ENCODE measurements around the gene HOXC6. TPM values are rescaled to one million over a fixed set of nuclear protein-coding genes. Genes with fewer than 3 reads are reported as not detected.

HOXC6 gene
- total RNA-seq, 1 donor from 2014 or later, result not detected

DNA sequence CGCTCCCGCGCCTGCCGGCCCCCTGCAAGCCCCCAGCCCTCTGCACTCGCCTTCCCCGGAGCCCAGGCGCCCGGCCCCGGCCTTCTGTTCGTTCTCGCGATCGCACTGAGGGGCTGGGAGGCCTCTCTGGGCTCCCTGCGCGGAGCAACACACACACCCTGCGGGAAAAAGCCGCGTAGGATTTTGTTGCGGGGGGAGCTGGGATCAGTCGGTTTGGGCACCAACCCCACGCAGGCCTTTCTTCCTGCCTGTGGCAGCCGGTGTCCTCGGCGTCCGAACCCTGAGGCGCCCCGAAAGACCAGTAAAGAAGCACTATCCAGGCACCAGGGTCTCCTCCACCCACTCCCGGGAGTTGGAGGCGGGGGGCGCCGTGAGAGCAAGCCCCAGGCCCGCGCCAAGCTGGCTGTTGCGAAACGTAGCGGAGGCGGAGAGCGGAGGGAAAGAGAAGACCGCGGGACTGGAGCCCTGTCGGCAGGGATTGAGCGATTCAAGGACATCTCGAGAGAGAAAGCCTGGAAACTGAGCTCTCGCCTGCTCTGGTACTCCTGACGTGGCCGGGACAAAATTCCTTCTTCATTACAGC is 2.7 kb downstream of the HOXC6 start:
- H3K9me3 ChIP-seq (replicated peaks), result peaks cover 4% of the 10 kb centered on the region
- peaks cover 100% of the 10 kb centered on the region for H3K27me3 ChIP-seq (ENCODE audit: low read depth)
- H3K4me3 ChIP-seq, result peak overlapping the region; percentile 47
- TF ChIP-seq, protein P1, sequence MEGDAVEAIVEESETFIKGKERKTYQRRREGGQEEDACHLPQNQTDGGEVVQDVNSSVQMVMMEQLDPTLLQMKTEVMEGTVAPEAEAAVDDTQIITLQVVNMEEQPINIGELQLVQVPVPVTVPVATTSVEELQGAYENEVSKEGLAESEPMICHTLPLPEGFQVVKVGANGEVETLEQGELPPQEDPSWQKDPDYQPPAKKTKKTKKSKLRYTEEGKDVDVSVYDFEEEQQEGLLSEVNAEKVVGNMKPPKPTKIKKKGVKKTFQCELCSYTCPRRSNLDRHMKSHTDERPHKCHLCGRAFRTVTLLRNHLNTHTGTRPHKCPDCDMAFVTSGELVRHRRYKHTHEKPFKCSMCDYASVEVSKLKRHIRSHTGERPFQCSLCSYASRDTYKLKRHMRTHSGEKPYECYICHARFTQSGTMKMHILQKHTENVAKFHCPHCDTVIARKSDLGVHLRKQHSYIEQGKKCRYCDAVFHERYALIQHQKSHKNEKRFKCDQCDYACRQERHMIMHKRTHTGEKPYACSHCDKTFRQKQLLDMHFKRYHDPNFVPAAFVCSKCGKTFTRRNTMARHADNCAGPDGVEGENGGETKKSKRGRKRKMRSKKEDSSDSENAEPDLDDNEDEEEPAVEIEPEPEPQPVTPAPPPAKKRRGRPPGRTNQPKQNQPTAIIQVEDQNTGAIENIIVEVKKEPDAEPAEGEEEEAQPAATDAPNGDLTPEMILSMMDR (IDR thresholded peaks at IDR 0.05; ENCODE audit: borderline replicate concordance), result no peak
- peaks cover 38% of the 10 kb centered on the region for H3K4me1 ChIP-seq
- H3K27ac ChIP-seq (replicated peaks), result no peak overlapping the region
- no peaks in the 10 kb centered on the region for H3K36me3 ChIP-seq
- intact Hi-C loops (cut with micrococcal nuclease), result no loop called here
- DNase-seq, result no peak

DNA sequence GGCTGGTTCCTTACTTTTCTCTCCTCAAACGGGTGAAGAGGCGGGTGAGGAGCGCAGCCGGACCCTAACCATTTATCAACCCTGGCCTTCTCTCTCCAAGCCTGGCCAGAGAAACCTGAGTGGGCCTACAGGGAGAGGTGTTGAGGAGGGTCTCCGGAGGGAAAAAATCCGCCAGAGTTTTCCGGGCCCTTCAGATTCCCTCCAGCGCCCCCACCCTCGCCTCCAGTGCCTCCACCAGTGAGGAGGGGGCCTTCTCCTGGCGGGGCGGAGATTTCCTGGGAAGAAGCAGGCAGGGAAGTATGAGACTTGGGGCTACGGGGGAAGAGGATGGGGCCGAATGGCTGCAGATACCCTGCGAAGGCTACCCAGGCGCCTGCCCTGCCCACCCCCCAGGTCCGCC is 3.2 kb downstream of the HOXC6 start:
- H3K4me3 ChIP-seq, result no peak overlapping the region
- H3K27ac ChIP-seq (replicated peaks), result no peak overlapping the region
- peaks cover 100% of the 10 kb centered on the region for H3K27me3 ChIP-seq (ENCODE audit: low read depth)
- peaks cover 4% of the 10 kb centered on the region for H3K9me3 ChIP-seq (replicated peaks)
- intact Hi-C loops (cut with micrococcal nuclease), result no loop called here
- TF ChIP-seq, protein P1 (IDR thresholded peaks at IDR 0.05; ENCODE audit: borderline replicate concordance), result no peak
- no peak for DNase-seq
- H3K4me1 ChIP-seq, result peaks cover 38% of the 10 kb centered on the region
- H3K36me3 ChIP-seq, result no peaks in the 10 kb centered on the region

DNA sequence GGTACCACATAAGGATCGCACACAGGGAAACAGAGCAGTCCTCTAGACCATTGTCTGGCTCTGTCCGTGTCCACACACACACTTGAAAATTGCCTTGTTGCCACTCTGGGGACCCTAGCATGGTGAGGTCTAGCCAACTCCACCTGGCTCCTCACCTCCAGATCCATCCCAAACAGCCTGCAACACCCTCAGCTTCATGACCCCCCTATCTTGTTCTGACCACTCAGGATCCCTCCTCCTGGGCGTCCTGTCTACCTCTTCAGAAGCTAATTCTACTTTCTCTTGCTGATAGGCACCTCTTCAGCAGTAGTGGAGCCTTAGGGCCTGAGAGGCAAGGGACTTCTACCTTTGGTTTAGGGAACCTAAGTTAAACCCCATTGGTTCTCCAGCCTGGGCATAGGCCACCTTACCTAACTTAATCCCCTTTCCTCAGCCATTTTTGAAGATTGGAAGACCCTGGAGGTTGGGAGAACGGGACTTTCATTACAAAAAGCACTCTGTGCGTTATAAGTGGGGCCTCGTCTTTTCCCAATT is 3.9 kb downstream of the HOXC6 start:
- Histone ChIP-seq H3K27me3 (ENCODE audit: low read depth) (peaks cover 100% of the 10 kb centered on the region), H3K9me3 (replicated peaks) (peaks cover 4% of the 10 kb centered on the region), H3K4me1 (peaks cover 38% of the 10 kb centered on the region), H3K36me3 (no peaks in the 10 kb centered on the region), H3K4me3 (no peak overlapping the region), H3K27ac (replicated peaks) (no peak overlapping the region)
- TF ChIP-seq, protein P1 (IDR thresholded peaks at IDR 0.05; ENCODE audit: borderline replicate concordance), result no peak
- DNase-seq, result no peak
- intact Hi-C loops (cut with micrococcal nuclease), result no loop called here

DNA sequence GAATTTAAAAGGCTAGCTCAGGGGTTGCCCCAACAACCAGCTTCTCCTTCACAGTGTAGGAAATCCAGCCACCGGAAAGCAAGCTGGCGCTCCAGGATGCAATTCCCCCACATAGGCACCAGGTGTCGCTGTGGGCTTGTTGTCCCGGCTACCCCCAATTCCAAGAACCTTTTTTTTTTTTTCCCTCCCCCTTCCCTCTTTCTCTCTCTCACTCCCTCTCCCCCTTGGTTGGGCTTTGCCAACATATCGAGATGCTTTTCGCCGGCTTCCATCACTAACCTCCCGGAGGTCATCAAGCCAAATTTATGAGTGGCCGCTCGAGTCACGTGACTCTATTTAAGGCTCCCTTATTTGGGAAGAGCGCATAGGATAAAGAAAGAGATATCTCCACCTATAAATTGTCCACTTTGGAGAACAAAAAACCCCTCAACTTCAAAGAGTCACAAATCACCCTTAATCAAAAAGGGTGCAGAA is 4.4 kb downstream of the HOXC6 start, which contains the start of gene HOXC5:
TSS of gene HOXC5 (plus strand) at position 424 of the 474 bp plus-strand sequence. CDS start 73 bp downstream, outside the sequence.
- no peaks in the 10 kb centered on the region for H3K36me3 ChIP-seq
- peaks cover 38% of the 10 kb centered on the region for H3K4me1 ChIP-seq
- H3K4me3 ChIP-seq, result peak within 1 kb of the TSS; percentile 50
- TF ChIP-seq, protein P1 (IDR thresholded peaks at IDR 0.05; ENCODE audit: borderline replicate concordance), result peak; percentile 79
- H3K27ac ChIP-seq (replicated peaks), result no peak within 1 kb of the TSS
- intact Hi-C loops (cut with micrococcal nuclease), result no loop called here
- DNase-seq, result peak; percentile 51
- peaks cover 100% of the 10 kb centered on the region for H3K27me3 ChIP-seq (ENCODE audit: low read depth)
- peaks cover 4% of the 10 kb centered on the region for H3K9me3 ChIP-seq (replicated peaks)

DNA sequence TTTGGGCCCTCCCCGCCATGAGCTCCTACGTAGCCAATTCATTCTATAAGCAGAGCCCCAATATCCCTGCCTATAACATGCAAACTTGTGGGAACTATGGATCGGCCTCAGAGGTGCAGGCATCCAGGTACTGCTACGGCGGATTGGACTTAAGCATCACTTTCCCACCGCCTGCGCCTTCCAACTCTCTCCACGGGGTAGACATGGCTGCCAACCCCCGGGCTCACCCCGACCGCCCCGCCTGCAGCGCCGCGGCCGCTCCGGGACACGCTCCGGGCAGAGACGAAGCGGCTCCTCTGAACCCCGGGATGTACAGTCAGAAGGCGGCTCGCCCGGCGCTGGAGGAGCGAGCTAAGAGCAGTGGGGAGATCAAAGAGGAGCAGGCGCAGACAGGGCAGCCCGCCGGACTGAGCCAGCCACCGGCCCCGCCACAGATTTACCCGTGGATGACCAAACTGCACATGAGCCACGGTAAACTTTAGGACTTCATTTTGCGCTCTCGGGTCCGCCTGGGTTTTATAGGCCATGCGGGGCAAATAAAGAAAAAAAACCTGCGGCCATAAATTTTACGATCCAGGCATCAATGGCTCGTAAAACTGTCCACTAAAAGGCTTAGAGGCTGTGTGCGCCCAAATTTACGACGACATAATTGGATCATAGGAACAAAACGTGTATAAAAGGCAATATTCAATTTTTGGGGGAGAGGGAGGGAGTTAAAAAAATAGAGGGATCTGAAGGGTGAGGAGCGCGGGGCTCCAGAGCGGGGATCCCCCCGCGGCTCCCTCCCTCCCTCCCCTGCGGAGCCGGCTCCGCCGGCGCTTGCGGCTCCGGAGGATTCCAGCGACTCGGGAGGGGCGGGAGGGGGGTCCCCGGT is 5.1 kb downstream of the HOXC6 start:
- Histone ChIP-seq H3K27me3 (ENCODE audit: low read depth) (peaks cover 100% of the 10 kb centered on the region), H3K27ac (replicated peaks) (no peak overlapping the region)
- intact Hi-C loops (cut with micrococcal nuclease), result no loop called here

More for the DNA sequence above, 5.1 kb downstream of the HOXC6 start:
- TF ChIP-seq, protein P1 (IDR thresholded peaks at IDR 0.05; ENCODE audit: borderline replicate concordance), result no peak
- no peak for DNase-seq
- Histone ChIP-seq H3K4me1 (peaks cover 37% of the 10 kb centered on the region), H3K9me3 (replicated peaks) (peaks cover 4% of the 10 kb centered on the region), H3K36me3 (no peaks in the 10 kb centered on the region), H3K4me3 (peak overlapping the region; percentile 50)

All from left ventricle myocardium inferior (tissue), 1 donor.